ENCODE data around the gene QRICH1. TPM values are rescaled to one million over a fixed set of nuclear protein-coding genes. Genes with fewer than 3 reads are reported as not detected.

QRICH1 gene
- total RNA-seq, 1 experiment from 2014 or later, result 151 TPM

DNA sequence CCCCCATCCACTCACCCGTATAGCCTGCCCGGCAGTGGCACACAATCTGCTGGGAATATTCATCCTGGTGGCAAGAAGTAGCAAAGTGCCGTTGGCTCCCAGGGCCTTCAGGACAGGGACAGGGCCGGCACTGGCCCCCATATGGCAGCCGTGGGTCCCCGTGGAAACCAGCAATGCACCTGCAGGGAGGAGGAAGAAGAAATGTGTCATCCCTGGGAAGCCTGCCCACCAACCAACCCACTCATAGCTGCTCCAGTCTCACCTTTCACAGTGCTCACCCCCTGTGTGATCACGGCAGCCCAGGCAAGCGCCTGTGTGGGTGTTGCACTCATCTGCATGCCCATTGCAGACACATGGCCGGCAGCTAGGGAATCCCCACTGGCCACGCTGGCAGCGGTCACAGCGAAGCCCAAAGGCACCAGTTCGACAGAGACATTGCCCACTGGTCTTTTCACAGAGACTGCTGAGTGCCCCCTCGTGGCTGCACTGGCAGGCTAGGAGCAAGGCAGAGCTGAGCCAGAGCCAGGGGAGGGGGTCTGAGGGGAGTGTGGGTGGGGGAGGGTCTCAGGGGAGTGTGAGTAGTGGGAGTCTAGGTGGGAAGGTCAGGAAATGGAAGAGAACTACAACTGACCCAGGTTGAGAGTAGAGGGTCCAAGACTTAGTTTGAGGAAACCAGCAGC, 31.3 kb upstream of the QRICH1 start:
- H3K27me3 ChIP-seq (ENCODE audit: insufficient read depth, low read length), result no peaks in the 10 kb centered on the region
- H3K79me1 ChIP-seq (ENCODE audit: insufficient read depth, low read depth, low read length, poor library complexity, severe bottlenecking), result no peaks in the 10 kb centered on the region
- H2BK12ac ChIP-seq (ENCODE audit: insufficient read length, low read depth, low read length), result no peak overlapping the region
- no peaks in the 10 kb centered on the region for H3K4me1 ChIP-seq (ENCODE audit: insufficient read depth, low read length)
- DNase-seq, result no peak
- no peak overlapping the region for H3K9ac ChIP-seq (ENCODE audit: extremely low read depth, insufficient read length, low read length)
- no peak overlapping the region for H2AFZ ChIP-seq (ENCODE audit: low read length)
- H4K20me1 ChIP-seq (ENCODE audit: control insufficient read depth, insufficient read depth, insufficient read length), result peaks cover 2% of the 10 kb centered on the region
- no peak overlapping the region for H2BK15ac ChIP-seq (ENCODE audit: low read depth, low read length)
- no peaks in the 10 kb centered on the region; the same call in 1 of the 2 replicates for H3K27me3 Mint-ChIP-seq (ENCODE audit: low read depth)
- H3K9me3 Mint-ChIP-seq, result no peaks in the 10 kb centered on the region
- H4K8ac ChIP-seq (replicated peaks; ENCODE audit: insufficient read length, low read depth, low read length), result no peak overlapping the region
- H2AK5ac ChIP-seq (ENCODE audit: insufficient read length, low read length), result no peak overlapping the region
- H3K4me3 Mint-ChIP-seq, result no peak overlapping the region; a peak in 1 of 5 replicates
- H2BK20ac ChIP-seq (ENCODE audit: low read depth, low read length, poor library complexity, severe bottlenecking), result no peak overlapping the region
- H3T11ph ChIP-seq (ENCODE audit: low read length), result no peak overlapping the region
- no peak overlapping the region for H2BK5ac ChIP-seq (ENCODE audit: insufficient read length, low read length)
- peaks cover 0 to 32% (median 25%) of the 10 kb centered on the region in 3 experiments; a peak in 6 of 7 replicates for H3K36me3 Mint-ChIP-seq (ENCODE audit: insufficient read depth in 1 of 3, low read depth in 3 of 3)
- no peaks in the 10 kb centered on the region; a peak in 1 of 4 replicates for H3K4me1 Mint-ChIP-seq
- no peak overlapping the region for H3K4me2 ChIP-seq (ENCODE audit: insufficient read depth, insufficient read length, low read length)
- H2BK120ac ChIP-seq (ENCODE audit: low read depth, low read length, poor library complexity, severe bottlenecking), result no peak overlapping the region
- H3K23me2 ChIP-seq (ENCODE audit: insufficient read length, low read depth, low read length, poor library complexity, severe bottlenecking), result peaks cover under 1% of the 10 kb centered on the region
- TF ChIP-seq, protein P1, sequence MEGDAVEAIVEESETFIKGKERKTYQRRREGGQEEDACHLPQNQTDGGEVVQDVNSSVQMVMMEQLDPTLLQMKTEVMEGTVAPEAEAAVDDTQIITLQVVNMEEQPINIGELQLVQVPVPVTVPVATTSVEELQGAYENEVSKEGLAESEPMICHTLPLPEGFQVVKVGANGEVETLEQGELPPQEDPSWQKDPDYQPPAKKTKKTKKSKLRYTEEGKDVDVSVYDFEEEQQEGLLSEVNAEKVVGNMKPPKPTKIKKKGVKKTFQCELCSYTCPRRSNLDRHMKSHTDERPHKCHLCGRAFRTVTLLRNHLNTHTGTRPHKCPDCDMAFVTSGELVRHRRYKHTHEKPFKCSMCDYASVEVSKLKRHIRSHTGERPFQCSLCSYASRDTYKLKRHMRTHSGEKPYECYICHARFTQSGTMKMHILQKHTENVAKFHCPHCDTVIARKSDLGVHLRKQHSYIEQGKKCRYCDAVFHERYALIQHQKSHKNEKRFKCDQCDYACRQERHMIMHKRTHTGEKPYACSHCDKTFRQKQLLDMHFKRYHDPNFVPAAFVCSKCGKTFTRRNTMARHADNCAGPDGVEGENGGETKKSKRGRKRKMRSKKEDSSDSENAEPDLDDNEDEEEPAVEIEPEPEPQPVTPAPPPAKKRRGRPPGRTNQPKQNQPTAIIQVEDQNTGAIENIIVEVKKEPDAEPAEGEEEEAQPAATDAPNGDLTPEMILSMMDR (conservative IDR thresholded peaks at IDR 0.05), result peak; percentile 30; the same call in 2 of the 3 replicates
- peak overlapping the region in 1 of 3 experiments; percentile 29; a peak in 3 of 7 replicates for H3K27ac Mint-ChIP-seq
- no peak overlapping the region for H3K56ac ChIP-seq (ENCODE audit: insufficient read length, low read depth, low read length)
- no peak overlapping the region for H3K27ac ChIP-seq (ENCODE audit: insufficient read length, low read depth, low read length)
- H3K4ac ChIP-seq (ENCODE audit: low read depth, low read length), result no peak overlapping the region
- H3K18ac ChIP-seq (ENCODE audit: insufficient read length, low read depth, low read length), result no peak overlapping the region
- no peaks in the 10 kb centered on the region for H3K79me2 ChIP-seq (ENCODE audit: insufficient read depth, low read length)
- no peaks in the 10 kb centered on the region for H3K9me3 ChIP-seq (ENCODE audit: control insufficient read depth, low read depth, low read length)
- H4K91ac ChIP-seq (ENCODE audit: insufficient read length, low read depth, low read length), result no peak overlapping the region
- WGBS (ENCODE audit: extremely low coverage, insufficient read length, low lambda C conversion rate), result no CpG with 5 or more reads among the region's 14 CpGs
- no peak overlapping the region for H3K14ac ChIP-seq (ENCODE audit: insufficient read depth, low read length)
- no peak overlapping the region for H3K23ac ChIP-seq (ENCODE audit: insufficient read length, low read depth, low read length)
- H4K5ac ChIP-seq (ENCODE audit: insufficient read length, low read depth, low read length), result no peak overlapping the region
